ENCODE results near the gene CFAP46. TPM values are rescaled to one million over a fixed set of nuclear protein-coding genes. Genes with fewer than 3 reads are reported as not detected.

Gene CFAP46
- total and polyA plus RNA-seq, 2 experiments from 2014 or later: 2.2 to 2.4 TPM

DNA sequence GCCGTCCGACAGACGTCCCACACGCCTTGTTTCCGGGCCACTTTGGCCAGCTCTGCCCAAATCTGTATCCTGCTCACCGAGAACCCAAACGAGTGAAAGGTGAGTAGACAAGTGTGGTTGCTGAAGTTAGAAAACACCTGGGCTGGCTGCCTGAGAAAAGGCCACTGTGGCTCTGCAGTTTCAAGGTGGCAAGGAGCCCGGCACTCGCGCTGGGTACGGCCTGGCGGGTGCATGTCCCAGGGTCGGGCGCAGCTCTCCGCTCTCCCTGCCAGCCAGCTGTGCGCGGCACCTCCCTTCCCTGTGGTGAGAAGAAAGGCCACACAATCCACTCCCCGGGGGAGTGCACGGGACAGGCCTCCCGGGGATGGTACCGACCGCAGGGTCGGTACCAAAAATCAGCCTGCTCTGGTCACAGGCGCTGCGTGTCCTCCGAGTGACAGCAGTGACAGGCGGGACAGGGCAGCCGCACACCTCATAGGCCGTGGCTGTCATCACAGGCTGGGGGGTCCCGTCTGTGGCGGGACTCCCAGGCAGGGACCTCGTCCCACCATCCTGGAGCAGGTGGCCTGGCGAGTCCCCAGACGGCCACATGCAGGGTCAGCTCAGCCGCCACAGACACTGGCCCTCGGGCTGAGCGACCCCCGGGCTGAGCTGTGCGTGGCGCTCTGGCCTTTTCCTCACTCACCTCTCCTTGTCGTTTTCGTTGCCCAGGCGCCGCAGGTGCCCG lies 22.8 kb downstream of the CFAP46 start:
- no peaks in the 10 kb centered on the region for H3K9me2 ChIP-seq (replicated peaks; ENCODE audit: insufficient read depth)
- no peaks in the 10 kb centered on the region for H3K27me3 ChIP-seq
- 96% methylated on average over 39 of the region's 45 CpGs for WGBS (ENCODE audit: low lambda C conversion rate, missing lambda C conversion rate)
- no peaks in the 10 kb centered on the region for H3K4me1 ChIP-seq (ENCODE audit: insufficient read depth)
- no peak overlapping the region for H3K4me3 ChIP-seq
- H4K20me1 ChIP-seq (ENCODE audit: insufficient read depth, poor library complexity, severe bottlenecking): no peaks in the 10 kb centered on the region
- no peaks in the 10 kb centered on the region for H3K9me3 ChIP-seq (ENCODE audit: low read depth)
- no peak overlapping the region for H3K4me2 ChIP-seq
- H3K79me2 ChIP-seq: no peaks in the 10 kb centered on the region
- H3K27ac ChIP-seq: no peak overlapping the region
- H2AFZ ChIP-seq: no peak overlapping the region
- no peak for DNase-seq (ENCODE audit: low spot score)
- TF ChIP-seq, protein P1, sequence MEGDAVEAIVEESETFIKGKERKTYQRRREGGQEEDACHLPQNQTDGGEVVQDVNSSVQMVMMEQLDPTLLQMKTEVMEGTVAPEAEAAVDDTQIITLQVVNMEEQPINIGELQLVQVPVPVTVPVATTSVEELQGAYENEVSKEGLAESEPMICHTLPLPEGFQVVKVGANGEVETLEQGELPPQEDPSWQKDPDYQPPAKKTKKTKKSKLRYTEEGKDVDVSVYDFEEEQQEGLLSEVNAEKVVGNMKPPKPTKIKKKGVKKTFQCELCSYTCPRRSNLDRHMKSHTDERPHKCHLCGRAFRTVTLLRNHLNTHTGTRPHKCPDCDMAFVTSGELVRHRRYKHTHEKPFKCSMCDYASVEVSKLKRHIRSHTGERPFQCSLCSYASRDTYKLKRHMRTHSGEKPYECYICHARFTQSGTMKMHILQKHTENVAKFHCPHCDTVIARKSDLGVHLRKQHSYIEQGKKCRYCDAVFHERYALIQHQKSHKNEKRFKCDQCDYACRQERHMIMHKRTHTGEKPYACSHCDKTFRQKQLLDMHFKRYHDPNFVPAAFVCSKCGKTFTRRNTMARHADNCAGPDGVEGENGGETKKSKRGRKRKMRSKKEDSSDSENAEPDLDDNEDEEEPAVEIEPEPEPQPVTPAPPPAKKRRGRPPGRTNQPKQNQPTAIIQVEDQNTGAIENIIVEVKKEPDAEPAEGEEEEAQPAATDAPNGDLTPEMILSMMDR (IDR thresholded peaks at IDR 0.05; ENCODE audit: poor library complexity): no peak
- no peak for TF ChIP-seq EZH2 (IDR thresholded peaks at IDR 0.05; ENCODE audit: borderline replicate concordance)
- no peak for TF ChIP-seq EZH2phosphoT487 (IDR thresholded peaks at IDR 0.05; ENCODE audit: low read depth, severe bottlenecking, unreplicated experiment)
- no peaks in the 10 kb centered on the region for H3K36me3 ChIP-seq (replicated peaks; ENCODE audit: insufficient read depth, low read depth)

DNA sequence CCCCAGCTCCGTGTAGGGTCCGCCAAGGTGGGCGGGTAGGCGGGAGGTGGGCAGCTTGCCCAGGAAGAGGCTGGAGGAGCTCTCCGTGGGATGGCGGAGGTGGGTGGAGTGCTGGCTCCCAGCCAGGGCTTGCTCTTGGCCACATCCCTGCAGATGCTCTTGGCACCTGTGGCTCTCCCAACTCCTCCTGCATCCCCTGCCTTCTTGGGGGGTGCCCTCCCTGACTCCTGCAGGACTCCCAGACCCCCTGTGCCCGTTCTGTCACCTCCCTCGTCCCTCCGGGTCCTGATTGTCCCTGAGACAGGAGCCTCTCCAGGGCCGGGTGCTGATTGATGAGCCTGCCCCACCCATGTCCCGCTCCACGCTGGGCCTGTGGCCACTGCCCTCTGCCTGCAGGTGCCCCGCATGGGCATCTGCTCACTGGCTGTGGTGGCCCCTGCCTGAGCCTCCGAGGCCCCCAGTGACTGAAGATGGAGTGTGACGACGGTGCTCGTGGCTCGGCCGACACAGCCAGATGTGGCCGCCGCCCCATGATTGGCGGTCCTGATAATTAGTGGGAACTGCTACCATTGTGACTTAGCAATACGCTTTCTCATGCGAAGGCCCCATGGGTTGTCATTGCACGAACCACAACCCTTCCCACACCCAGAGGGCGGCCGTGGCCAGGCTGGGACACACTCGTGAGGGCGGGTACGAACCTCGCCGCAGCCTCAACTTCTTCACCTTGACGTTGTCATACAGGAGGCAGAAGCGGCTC lies 23.6 kb downstream of the CFAP46 start:
- 92% methylated on average over 34 of the region's 34 CpGs for WGBS (ENCODE audit: low lambda C conversion rate, missing lambda C conversion rate)
- no peaks in the 10 kb centered on the region for H3K4me1 ChIP-seq (ENCODE audit: insufficient read depth)
- H2AFZ ChIP-seq: no peak overlapping the region
- H3K4me2 ChIP-seq: no peak overlapping the region
- no peaks in the 10 kb centered on the region for H3K27me3 ChIP-seq
- TF ChIP-seq EZH2phosphoT487 (IDR thresholded peaks at IDR 0.05; ENCODE audit: low read depth, severe bottlenecking, unreplicated experiment): no peak
- TF ChIP-seq, protein P1 (IDR thresholded peaks at IDR 0.05; ENCODE audit: poor library complexity): no peak
- TF ChIP-seq EZH2 (IDR thresholded peaks at IDR 0.05; ENCODE audit: borderline replicate concordance): no peak
- no peaks in the 10 kb centered on the region for H4K20me1 ChIP-seq (ENCODE audit: insufficient read depth, poor library complexity, severe bottlenecking)
- no peaks in the 10 kb centered on the region for H3K36me3 ChIP-seq (replicated peaks; ENCODE audit: insufficient read depth, low read depth)
- H3K9me3 ChIP-seq (ENCODE audit: low read depth): no peaks in the 10 kb centered on the region
- no peaks in the 10 kb centered on the region for H3K79me2 ChIP-seq
- H3K9me2 ChIP-seq (replicated peaks; ENCODE audit: insufficient read depth): no peaks in the 10 kb centered on the region
- H3K4me3 ChIP-seq: no peak overlapping the region
- peak; percentile 50 for DNase-seq (ENCODE audit: low spot score)
- no peak overlapping the region for H3K27ac ChIP-seq

DNA sequence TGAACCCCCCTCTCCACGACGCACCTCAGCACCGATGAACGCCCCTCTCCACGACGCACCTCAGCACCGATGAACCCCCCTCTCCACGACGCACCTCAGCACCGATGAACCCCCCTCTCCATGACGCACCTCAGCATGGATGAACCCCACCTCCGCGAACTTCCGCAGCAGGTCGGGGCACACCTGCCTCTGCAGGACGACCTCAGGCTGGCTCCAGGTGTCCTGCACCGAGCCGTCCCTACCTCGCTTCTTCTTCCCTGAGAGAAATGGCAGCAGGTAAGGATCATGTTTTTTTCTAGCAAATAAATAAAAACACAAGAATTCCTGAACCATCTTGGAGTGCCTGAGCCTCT lies 24.1 kb downstream of the CFAP46 start:
- Histone ChIP-seq H3K79me2 (no peaks in the 10 kb centered on the region), H3K36me3 (replicated peaks; ENCODE audit: insufficient read depth, low read depth) (no peaks in the 10 kb centered on the region), H4K20me1 (ENCODE audit: insufficient read depth, poor library complexity, severe bottlenecking) (no peaks in the 10 kb centered on the region), H3K4me2 (no peak overlapping the region), H3K4me3 (no peak overlapping the region), H3K4me1 (ENCODE audit: insufficient read depth) (no peaks in the 10 kb centered on the region), H3K27me3 (no peaks in the 10 kb centered on the region), H3K9me2 (replicated peaks; ENCODE audit: insufficient read depth) (no peaks in the 10 kb centered on the region), H3K27ac (no peak overlapping the region), H3K9me3 (ENCODE audit: low read depth) (no peaks in the 10 kb centered on the region), H2AFZ (no peak overlapping the region)
- 96% methylated on average over 12 of the region's 19 CpGs for WGBS (ENCODE audit: low lambda C conversion rate, missing lambda C conversion rate)
- DNase-seq (ENCODE audit: low spot score): no peak
- TF ChIP-seq, protein P1 (IDR thresholded peaks at IDR 0.05; ENCODE audit: poor library complexity): no peak
- TF ChIP-seq EZH2phosphoT487 (IDR thresholded peaks at IDR 0.05; ENCODE audit: low read depth, severe bottlenecking, unreplicated experiment): no peak
- TF ChIP-seq EZH2 (IDR thresholded peaks at IDR 0.05; ENCODE audit: borderline replicate concordance): no peak

All from hepatocyte (in vitro differentiated cells).